Measurements from ENCODE around the gene CTXN1.

DNA sequence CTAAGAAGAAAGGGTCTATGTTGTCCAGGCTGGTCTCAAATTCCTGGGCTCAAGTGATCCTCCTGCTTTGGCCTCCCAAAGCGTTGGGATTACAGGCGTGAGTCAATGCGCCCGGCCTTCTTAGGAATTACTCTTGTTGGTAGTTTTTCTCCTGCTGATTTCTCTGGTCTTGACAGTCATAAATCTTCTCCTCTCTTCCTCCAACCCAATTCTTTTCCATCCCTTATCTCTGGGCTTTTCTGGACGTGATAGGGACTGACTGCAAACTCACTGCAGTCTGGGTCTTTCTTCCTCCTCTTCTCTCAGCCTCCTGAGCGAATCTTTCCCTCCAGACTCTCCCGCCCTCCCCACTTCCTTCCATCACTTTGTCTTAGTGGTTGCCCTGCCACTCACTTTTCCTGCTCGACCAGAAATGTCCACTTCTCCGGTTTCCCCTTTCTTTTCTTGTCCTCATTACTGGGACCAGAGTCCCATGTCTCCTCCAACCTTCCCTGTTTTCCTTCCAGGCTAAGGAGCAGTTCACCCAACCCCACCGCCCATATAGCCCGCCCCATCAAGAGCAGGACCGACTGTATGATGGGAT lies 39.4 kb upstream of the CTXN1 start:
- no peak for TF ChIP-seq EZH2phosphoT487 (IDR thresholded peaks at IDR 0.05; ENCODE audit: borderline replicate concordance, low read depth)
- TF ChIP-seq, protein P1, sequence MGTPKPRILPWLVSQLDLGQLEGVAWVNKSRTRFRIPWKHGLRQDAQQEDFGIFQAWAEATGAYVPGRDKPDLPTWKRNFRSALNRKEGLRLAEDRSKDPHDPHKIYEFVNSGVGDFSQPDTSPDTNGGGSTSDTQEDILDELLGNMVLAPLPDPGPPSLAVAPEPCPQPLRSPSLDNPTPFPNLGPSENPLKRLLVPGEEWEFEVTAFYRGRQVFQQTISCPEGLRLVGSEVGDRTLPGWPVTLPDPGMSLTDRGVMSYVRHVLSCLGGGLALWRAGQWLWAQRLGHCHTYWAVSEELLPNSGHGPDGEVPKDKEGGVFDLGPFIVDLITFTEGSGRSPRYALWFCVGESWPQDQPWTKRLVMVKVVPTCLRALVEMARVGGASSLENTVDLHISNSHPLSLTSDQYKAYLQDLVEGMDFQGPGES (IDR thresholded peaks at IDR 0.05; ENCODE audit: low read depth, low read length) = no peak
- TF ChIP-seq, protein P2, sequence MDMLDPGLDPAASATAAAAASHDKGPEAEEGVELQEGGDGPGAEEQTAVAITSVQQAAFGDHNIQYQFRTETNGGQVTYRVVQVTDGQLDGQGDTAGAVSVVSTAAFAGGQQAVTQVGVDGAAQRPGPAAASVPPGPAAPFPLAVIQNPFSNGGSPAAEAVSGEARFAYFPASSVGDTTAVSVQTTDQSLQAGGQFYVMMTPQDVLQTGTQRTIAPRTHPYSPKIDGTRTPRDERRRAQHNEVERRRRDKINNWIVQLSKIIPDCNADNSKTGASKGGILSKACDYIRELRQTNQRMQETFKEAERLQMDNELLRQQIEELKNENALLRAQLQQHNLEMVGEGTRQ (IDR thresholded peaks at IDR 0.05; ENCODE audit: borderline replicate concordance, low read depth, low read length) = no peak
- no peak for TF ChIP-seq TAF1 (IDR thresholded peaks at IDR 0.05; ENCODE audit: borderline replicate concordance, low read depth, low read length)
- TF ChIP-seq, protein P3, sequence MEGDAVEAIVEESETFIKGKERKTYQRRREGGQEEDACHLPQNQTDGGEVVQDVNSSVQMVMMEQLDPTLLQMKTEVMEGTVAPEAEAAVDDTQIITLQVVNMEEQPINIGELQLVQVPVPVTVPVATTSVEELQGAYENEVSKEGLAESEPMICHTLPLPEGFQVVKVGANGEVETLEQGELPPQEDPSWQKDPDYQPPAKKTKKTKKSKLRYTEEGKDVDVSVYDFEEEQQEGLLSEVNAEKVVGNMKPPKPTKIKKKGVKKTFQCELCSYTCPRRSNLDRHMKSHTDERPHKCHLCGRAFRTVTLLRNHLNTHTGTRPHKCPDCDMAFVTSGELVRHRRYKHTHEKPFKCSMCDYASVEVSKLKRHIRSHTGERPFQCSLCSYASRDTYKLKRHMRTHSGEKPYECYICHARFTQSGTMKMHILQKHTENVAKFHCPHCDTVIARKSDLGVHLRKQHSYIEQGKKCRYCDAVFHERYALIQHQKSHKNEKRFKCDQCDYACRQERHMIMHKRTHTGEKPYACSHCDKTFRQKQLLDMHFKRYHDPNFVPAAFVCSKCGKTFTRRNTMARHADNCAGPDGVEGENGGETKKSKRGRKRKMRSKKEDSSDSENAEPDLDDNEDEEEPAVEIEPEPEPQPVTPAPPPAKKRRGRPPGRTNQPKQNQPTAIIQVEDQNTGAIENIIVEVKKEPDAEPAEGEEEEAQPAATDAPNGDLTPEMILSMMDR (IDR thresholded peaks at IDR 0.05) = no peak
- TF ChIP-seq, protein P4, sequence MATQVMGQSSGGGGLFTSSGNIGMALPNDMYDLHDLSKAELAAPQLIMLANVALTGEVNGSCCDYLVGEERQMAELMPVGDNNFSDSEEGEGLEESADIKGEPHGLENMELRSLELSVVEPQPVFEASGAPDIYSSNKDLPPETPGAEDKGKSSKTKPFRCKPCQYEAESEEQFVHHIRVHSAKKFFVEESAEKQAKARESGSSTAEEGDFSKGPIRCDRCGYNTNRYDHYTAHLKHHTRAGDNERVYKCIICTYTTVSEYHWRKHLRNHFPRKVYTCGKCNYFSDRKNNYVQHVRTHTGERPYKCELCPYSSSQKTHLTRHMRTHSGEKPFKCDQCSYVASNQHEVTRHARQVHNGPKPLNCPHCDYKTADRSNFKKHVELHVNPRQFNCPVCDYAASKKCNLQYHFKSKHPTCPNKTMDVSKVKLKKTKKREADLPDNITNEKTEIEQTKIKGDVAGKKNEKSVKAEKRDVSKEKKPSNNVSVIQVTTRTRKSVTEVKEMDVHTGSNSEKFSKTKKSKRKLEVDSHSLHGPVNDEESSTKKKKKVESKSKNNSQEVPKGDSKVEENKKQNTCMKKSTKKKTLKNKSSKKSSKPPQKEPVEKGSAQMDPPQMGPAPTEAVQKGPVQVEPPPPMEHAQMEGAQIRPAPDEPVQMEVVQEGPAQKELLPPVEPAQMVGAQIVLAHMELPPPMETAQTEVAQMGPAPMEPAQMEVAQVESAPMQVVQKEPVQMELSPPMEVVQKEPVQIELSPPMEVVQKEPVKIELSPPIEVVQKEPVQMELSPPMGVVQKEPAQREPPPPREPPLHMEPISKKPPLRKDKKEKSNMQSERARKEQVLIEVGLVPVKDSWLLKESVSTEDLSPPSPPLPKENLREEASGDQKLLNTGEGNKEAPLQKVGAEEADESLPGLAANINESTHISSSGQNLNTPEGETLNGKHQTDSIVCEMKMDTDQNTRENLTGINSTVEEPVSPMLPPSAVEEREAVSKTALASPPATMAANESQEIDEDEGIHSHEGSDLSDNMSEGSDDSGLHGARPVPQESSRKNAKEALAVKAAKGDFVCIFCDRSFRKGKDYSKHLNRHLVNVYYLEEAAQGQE (IDR thresholded peaks at IDR 0.05; ENCODE audit: low read depth, low read length) = no peak
- no peak for TF ChIP-seq RFX5 (IDR thresholded peaks at IDR 0.05; ENCODE audit: low read length)
- TF ChIP-seq, protein P5, sequence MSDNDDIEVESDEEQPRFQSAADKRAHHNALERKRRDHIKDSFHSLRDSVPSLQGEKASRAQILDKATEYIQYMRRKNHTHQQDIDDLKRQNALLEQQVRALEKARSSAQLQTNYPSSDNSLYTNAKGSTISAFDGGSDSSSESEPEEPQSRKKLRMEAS (IDR thresholded peaks at IDR 0.05; ENCODE audit: low read depth) = no peak
- no peak for TF ChIP-seq FOSL2 (IDR thresholded peaks at IDR 0.05; ENCODE audit: borderline replicate concordance, low read depth)

All from SK-N-SH (cell line).